ENCODE data around the gene IL1RL2. TPM values are rescaled to one million over a fixed set of nuclear protein-coding genes. Genes with fewer than 3 reads are reported as not detected.

Gene IL1RL2
- total RNA-seq, 1 experiment from 2014 or later = not detected

GRCh38 chr2:102168026-102168771 lies 18.6 kb upstream of the IL1RL2 start:
- TF ChIP-seq EZH2 (IDR thresholded peaks at IDR 0.05; ENCODE audit: borderline replicate concordance, low read depth, low read length, poor library complexity, severe bottlenecking) = no peak
- TF ChIP-seq CTCF (conservative IDR thresholded peaks at IDR 0.05; ENCODE audit: low read depth, low read length) = no peak
- no peak for DNase-seq (ENCODE audit: low spot score)
- H3K27ac ChIP-seq (ENCODE audit: low read depth, low read length, poor library complexity, severe bottlenecking) = no peak overlapping the region
- no peaks in the 10 kb centered on the region for H3K27me3 ChIP-seq (replicated peaks; ENCODE audit: insufficient read depth, low read depth, low read length, poor library complexity)
- no TSS peak for BruUV-seq (replicated peaks)
- H3K36me3 ChIP-seq (ENCODE audit: insufficient read depth, low read length, poor library complexity, severe bottlenecking) = no peaks in the 10 kb centered on the region
- no peaks in the 10 kb centered on the region for H3K4me1 ChIP-seq (ENCODE audit: insufficient read depth, low read length, poor library complexity, severe bottlenecking)
- intact Hi-C loops (cut with micrococcal nuclease; ENCODE audit: unreplicated experiment) = loop anchor here (5.0 kb wide), 1 partner anchor 146 kb away; no protein-coding TSS in a partner anchor
- no peak overlapping the region for H3K4me3 ChIP-seq (ENCODE audit: low read depth, low read length, poor library complexity, severe bottlenecking)
- POLR2A ChIA-PET (ENCODE audit: low non-redundant PET) = no interaction called here
- CTCF ChIA-PET = no interaction called here
- H3K9me3 ChIP-seq (ENCODE audit: low read depth, low read length, poor library complexity, severe bottlenecking) = no peaks in the 10 kb centered on the region

GRCh38 chr2:102171946-102172345 lies 14.9 kb upstream of the IL1RL2 start:
- Histone ChIP-seq H3K4me1 (ENCODE audit: insufficient read depth, low read length, poor library complexity, severe bottlenecking) (no peaks in the 10 kb centered on the region), H3K27me3 (replicated peaks; ENCODE audit: insufficient read depth, low read depth, low read length, poor library complexity) (peaks cover 6% of the 10 kb centered on the region), H3K9me3 (ENCODE audit: low read depth, low read length, poor library complexity, severe bottlenecking) (no peaks in the 10 kb centered on the region), H3K4me3 (ENCODE audit: low read depth, low read length, poor library complexity, severe bottlenecking) (no peak overlapping the region), H3K36me3 (ENCODE audit: insufficient read depth, low read length, poor library complexity, severe bottlenecking) (no peaks in the 10 kb centered on the region), H3K27ac (ENCODE audit: low read depth, low read length, poor library complexity, severe bottlenecking) (no peak overlapping the region)
- CTCF ChIA-PET = interaction anchor here (0.6 kb wide), 1 partner anchor 15 kb away, joined by 3 read pairs; no protein-coding TSS in a partner anchor
- POLR2A ChIA-PET (ENCODE audit: low non-redundant PET) = no interaction called here
- BruUV-seq (replicated peaks) = no TSS peak
- intact Hi-C loops (cut with micrococcal nuclease; ENCODE audit: unreplicated experiment) = no loop called here
- TF ChIP-seq CTCF (conservative IDR thresholded peaks at IDR 0.05; ENCODE audit: low read depth, low read length) (no peak), EZH2 (IDR thresholded peaks at IDR 0.05; ENCODE audit: borderline replicate concordance, low read depth, low read length, poor library complexity, severe bottlenecking) (no peak)
- no peak for DNase-seq (ENCODE audit: low spot score)

GRCh38 chr2:102172745-102173144 lies 14.1 kb upstream of the IL1RL2 start:
- no peak for TF ChIP-seq CTCF (conservative IDR thresholded peaks at IDR 0.05; ENCODE audit: low read depth, low read length)
- no peak for TF ChIP-seq EZH2 (IDR thresholded peaks at IDR 0.05; ENCODE audit: borderline replicate concordance, low read depth, low read length, poor library complexity, severe bottlenecking)
- H3K4me3 ChIP-seq (ENCODE audit: low read depth, low read length, poor library complexity, severe bottlenecking) = no peak overlapping the region
- no peaks in the 10 kb centered on the region for H3K4me1 ChIP-seq (ENCODE audit: insufficient read depth, low read length, poor library complexity, severe bottlenecking)
- intact Hi-C loops (cut with micrococcal nuclease; ENCODE audit: unreplicated experiment) = no loop called here
- CTCF ChIA-PET = no interaction called here
- no peaks in the 10 kb centered on the region for H3K9me3 ChIP-seq (ENCODE audit: low read depth, low read length, poor library complexity, severe bottlenecking)
- POLR2A ChIA-PET (ENCODE audit: low non-redundant PET) = no interaction called here
- DNase-seq (ENCODE audit: low spot score) = no peak
- H3K27me3 ChIP-seq (replicated peaks; ENCODE audit: insufficient read depth, low read depth, low read length, poor library complexity) = peaks cover 6% of the 10 kb centered on the region
- no peaks in the 10 kb centered on the region for H3K36me3 ChIP-seq (ENCODE audit: insufficient read depth, low read length, poor library complexity, severe bottlenecking)
- H3K27ac ChIP-seq (ENCODE audit: low read depth, low read length, poor library complexity, severe bottlenecking) = no peak overlapping the region
- no TSS peak for BruUV-seq (replicated peaks)
